ENCODE data around the gene PEAK1. TPM values are rescaled to one million over a fixed set of nuclear protein-coding genes. Genes with fewer than 3 reads are reported as not detected.

Gene PEAK1
- total RNA-seq, 1 experiment from 2014 or later: 13.8 TPM

DNA sequence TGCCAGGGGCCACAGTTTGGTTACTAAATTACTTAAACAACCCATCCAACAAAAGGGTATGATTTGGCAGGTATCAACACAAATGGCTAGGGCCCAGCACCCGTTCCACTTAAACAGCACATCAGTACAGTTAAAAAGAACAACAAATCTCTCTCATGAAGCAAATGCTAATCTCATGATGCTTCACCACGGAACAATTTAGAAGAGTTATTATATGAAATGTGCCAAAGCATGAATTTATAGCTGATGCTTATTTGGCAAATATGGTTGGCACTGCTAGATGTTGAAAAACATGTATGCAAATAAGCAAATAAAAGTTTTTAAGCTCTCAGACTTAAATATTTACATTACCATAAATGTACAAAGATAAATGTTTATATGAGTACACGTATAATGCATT is 2.3 kb downstream of the PEAK1 start:
- peaks cover 4% of the 10 kb centered on the region; the same call in 1 of the 2 replicates for H4K20me1 ChIP-seq (ENCODE audit: low read length)

DNA sequence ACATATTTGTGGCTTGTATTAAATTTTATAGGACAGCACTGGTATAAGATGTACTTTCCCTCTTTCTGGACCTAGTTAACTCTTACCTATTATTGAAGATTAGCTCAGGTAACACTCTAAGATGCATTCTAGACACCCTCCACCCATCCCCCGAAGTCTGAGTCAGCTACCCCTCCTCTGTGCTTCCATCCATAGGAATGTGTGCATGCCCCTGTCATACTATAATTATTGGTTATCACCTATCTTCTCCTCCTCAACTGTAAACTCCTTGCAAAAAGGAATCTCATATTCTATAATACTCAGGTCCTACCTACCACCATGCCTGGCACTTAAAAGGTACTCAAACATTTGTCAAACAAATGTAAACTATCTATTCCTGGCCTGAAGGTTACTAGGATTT is 3.0 kb downstream of the PEAK1 start:
- Histone ChIP-seq H3K4me2 (ENCODE audit: low read length) (peak overlapping the region; percentile 56), H3F3A (ENCODE audit: low read length, unreplicated experiment) (no peaks in the 10 kb centered on the region), H4K20me1 (ENCODE audit: low read length) (peaks cover 4% of the 10 kb centered on the region; the same call in 1 of the 2 replicates), H3K9ac (ENCODE audit: low read length) (no peak overlapping the region), H2AFZ (ENCODE audit: low read length) (no peak overlapping the region), H3K4me1 (ENCODE audit: insufficient read depth, low read length) (peaks cover 30% of the 10 kb centered on the region), H3K27me3 (ENCODE audit: low read length) (no peaks in the 10 kb centered on the region), H3K9me2 (replicated peaks; ENCODE audit: low read length) (no peaks in the 10 kb centered on the region), H3K9me3 (ENCODE audit: low read length) (no peaks in the 10 kb centered on the region), H3K79me2 (ENCODE audit: low read length) (peaks cover 79% of the 10 kb centered on the region), H3K4me3 (ENCODE audit: low read length) (no peak overlapping the region), H3K27ac (ENCODE audit: low read length) (no peak overlapping the region), H3K36me3 (ENCODE audit: low read depth, low read length) (no peaks in the 10 kb centered on the region)
- CTCF ChIA-PET: no interaction called here
- ATAC-seq (no peak), DNase-seq (peak; percentile 58)
- no peak for TF ChIP-seq EZH2phosphoT487 (IDR thresholded peaks at IDR 0.05; ENCODE audit: borderline replicate concordance, low read length)
- no peak for TF ChIP-seq EZH2 (IDR thresholded peaks at IDR 0.05; ENCODE audit: low read length, unreplicated experiment)
- TF ChIP-seq, protein P1, sequence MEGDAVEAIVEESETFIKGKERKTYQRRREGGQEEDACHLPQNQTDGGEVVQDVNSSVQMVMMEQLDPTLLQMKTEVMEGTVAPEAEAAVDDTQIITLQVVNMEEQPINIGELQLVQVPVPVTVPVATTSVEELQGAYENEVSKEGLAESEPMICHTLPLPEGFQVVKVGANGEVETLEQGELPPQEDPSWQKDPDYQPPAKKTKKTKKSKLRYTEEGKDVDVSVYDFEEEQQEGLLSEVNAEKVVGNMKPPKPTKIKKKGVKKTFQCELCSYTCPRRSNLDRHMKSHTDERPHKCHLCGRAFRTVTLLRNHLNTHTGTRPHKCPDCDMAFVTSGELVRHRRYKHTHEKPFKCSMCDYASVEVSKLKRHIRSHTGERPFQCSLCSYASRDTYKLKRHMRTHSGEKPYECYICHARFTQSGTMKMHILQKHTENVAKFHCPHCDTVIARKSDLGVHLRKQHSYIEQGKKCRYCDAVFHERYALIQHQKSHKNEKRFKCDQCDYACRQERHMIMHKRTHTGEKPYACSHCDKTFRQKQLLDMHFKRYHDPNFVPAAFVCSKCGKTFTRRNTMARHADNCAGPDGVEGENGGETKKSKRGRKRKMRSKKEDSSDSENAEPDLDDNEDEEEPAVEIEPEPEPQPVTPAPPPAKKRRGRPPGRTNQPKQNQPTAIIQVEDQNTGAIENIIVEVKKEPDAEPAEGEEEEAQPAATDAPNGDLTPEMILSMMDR (conservative IDR thresholded peaks at IDR 0.05; ENCODE audit: low read depth, low read length): no peak
- POLR2A ChIA-PET (ENCODE audit: unreplicated experiment): no interaction called here
- intact Hi-C loops (cut with micrococcal nuclease): loop anchor here (10.0 kb wide), 2 partner anchors 102 to 352 kb away; no protein-coding TSS in a partner anchor
- BruUV-seq (replicated peaks): no TSS peak

More for the DNA sequence above, 2.3 kb downstream of the PEAK1 start:
- POLR2A ChIA-PET (ENCODE audit: unreplicated experiment): interaction anchor here (0.6 kb wide), 1 partner anchor 217 kb away, joined by 3 read pairs; no protein-coding TSS in a partner anchor
- no peaks in the 10 kb centered on the region for H3K27me3 ChIP-seq (ENCODE audit: low read length)
- no peaks in the 10 kb centered on the region for H3F3A ChIP-seq (ENCODE audit: low read length, unreplicated experiment)
- BruUV-seq (replicated peaks): no TSS peak
- peak overlapping the region; percentile 81; the same call in 1 of the 2 replicates for H3K4me3 ChIP-seq (ENCODE audit: low read length)
- CTCF ChIA-PET: no interaction called here
- H3K36me3 ChIP-seq (ENCODE audit: low read depth, low read length): no peaks in the 10 kb centered on the region
- H3K27ac ChIP-seq (ENCODE audit: low read length): no peak overlapping the region
- ATAC-seq: no peak
- H2AFZ ChIP-seq (ENCODE audit: low read length): no peak overlapping the region
- H3K4me1 ChIP-seq (ENCODE audit: insufficient read depth, low read length): peaks cover 31% of the 10 kb centered on the region
- no peaks in the 10 kb centered on the region for H3K9me2 ChIP-seq (replicated peaks; ENCODE audit: low read length)
- DNase-seq: peak; percentile 22
- peak overlapping the region; percentile 75 for H3K4me2 ChIP-seq (ENCODE audit: low read length)
- no peaks in the 10 kb centered on the region for H3K9me3 ChIP-seq (ENCODE audit: low read length)
- H3K79me2 ChIP-seq (ENCODE audit: low read length): peaks cover 83% of the 10 kb centered on the region
- no peak overlapping the region for H3K9ac ChIP-seq (ENCODE audit: low read length)
- TF ChIP-seq, protein P1 (conservative IDR thresholded peaks at IDR 0.05; ENCODE audit: low read depth, low read length): no peak
- TF ChIP-seq EZH2phosphoT487 (IDR thresholded peaks at IDR 0.05; ENCODE audit: borderline replicate concordance, low read length) (no peak), EZH2 (IDR thresholded peaks at IDR 0.05; ENCODE audit: low read length, unreplicated experiment) (no peak)
- intact Hi-C loops (cut with micrococcal nuclease): loop anchor here (2.0 to 10.0 kb wide), 3 partner anchors 103 to 353 kb away; no protein-coding TSS in a partner anchor

DNA sequence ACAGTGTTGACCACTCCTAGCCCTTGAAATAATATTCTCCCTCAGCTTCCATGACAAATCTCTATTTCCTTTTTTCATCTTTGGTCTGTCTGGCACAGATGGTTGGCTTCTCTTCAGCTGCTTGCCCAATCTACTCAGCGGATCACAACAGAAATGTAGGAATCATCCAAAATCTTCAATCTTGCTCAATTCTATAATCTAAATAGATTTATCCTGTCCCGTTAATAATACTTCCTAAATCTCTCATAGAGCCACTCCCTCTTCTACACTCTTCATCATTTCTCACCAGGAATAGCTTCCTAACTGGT is 3.8 kb downstream of the PEAK1 start:
- H3K4me2 ChIP-seq (ENCODE audit: low read length): no peak overlapping the region
- H3K9me2 ChIP-seq (replicated peaks; ENCODE audit: low read length): no peaks in the 10 kb centered on the region
- BruUV-seq (replicated peaks): no TSS peak
- H3K79me2 ChIP-seq (ENCODE audit: low read length): peaks cover 73% of the 10 kb centered on the region
- H3K9ac ChIP-seq (ENCODE audit: low read length): no peak overlapping the region
- H3K36me3 ChIP-seq (ENCODE audit: low read depth, low read length): no peaks in the 10 kb centered on the region
- H3K4me3 ChIP-seq (ENCODE audit: low read length): no peak overlapping the region
- no peaks in the 10 kb centered on the region for H3F3A ChIP-seq (ENCODE audit: low read length, unreplicated experiment)
- H3K9me3 ChIP-seq (ENCODE audit: low read length): no peaks in the 10 kb centered on the region
- ATAC-seq (no peak), DNase-seq (no peak)
- intact Hi-C loops (cut with micrococcal nuclease): loop anchor here (10.0 kb wide), 2 partner anchors 101 to 351 kb away; no protein-coding TSS in a partner anchor
- H3K27ac ChIP-seq (ENCODE audit: low read length): no peak overlapping the region
- ChIA-PET CTCF (no interaction called here), POLR2A (ENCODE audit: unreplicated experiment) (no interaction called here)
- H3K4me1 ChIP-seq (ENCODE audit: insufficient read depth, low read length): peaks cover 25% of the 10 kb centered on the region
- H2AFZ ChIP-seq (ENCODE audit: low read length): no peak overlapping the region
- no peaks in the 10 kb centered on the region for H3K27me3 ChIP-seq (ENCODE audit: low read length)
- no peak for TF ChIP-seq EZH2 (IDR thresholded peaks at IDR 0.05; ENCODE audit: low read length, unreplicated experiment)
- TF ChIP-seq, protein P1 (conservative IDR thresholded peaks at IDR 0.05; ENCODE audit: low read depth, low read length): no peak
- TF ChIP-seq EZH2phosphoT487 (IDR thresholded peaks at IDR 0.05; ENCODE audit: borderline replicate concordance, low read length): no peak
- H4K20me1 ChIP-seq (ENCODE audit: low read length): peaks cover 4% of the 10 kb centered on the region; the same call in 1 of the 2 replicates

Measured in PC-3 (cell line).